Activated CD8-positive, alpha-beta memory T cell treated with anti-CD3 and anti-CD28 coated beads, Interleukin-2, amount 50 U/mL, for 24 hours (primary cell): Measurements from ENCODE around the gene COL4A2.
"Not testable (repeated sequence)": the region's sequence is repeated elsewhere in the genome, so short reads cannot be mapped to it uniquely, and the experiment has no call there.

Experiments
- DNase-seq: peaks from one replicate; pipeline ENCODE4 v3.0.0-alpha.2; 2020; ENCODE audit errors: extremely low read depth

The COL4A2 gene

GRCh38 chr13:110517505-110518225 lies 210.6 kb downstream of the COL4A2 start:
- DNase-seq: no peak

GRCh38 chr13:110518226-110518525 lies 211.1 kb downstream of the COL4A2 start:
- DNase-seq: no peak

DNA sequence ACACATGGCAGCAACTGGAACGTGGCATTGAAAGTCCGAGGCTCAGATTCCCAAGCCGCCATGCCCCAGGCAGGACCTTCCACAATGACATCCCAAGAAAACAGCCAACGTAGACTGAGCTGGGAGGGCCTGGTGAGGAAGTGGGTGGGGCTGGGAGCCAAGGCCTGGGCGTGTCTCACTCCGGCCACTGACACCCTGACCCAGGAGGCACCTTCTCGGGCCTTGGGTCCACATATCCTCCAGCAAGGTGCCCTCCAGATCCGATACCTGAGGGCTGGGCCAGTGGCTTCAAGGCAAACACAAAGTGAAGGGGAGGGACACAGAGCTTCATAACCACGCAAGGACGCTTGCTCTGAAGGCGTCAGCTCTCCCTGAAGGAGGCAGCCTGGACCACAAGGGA lies 211.5 kb downstream of the COL4A2 start:
- no peak for DNase-seq

DNA sequence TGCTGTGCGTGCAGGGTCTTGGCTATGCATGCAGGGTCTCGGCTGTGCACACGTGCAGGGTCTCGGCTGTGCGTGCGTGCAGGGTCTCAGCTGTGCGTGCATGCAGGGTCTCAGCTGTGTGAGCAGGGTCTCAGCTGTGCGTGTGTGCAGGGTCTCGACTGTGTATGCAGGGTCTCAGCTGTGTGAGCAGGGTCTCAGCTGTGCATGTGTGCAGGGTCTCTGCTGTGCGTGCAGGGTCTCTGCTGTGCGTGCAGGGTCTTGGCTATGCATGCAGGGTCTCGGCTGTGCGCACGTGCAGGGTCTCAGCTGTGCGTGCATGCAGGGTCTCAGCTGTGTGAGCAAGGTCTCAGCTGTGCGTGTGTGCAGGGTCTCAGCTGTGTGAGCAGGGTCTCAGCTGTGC lies 212.0 kb downstream of the COL4A2 start:
- no peak for DNase-seq

DNA sequence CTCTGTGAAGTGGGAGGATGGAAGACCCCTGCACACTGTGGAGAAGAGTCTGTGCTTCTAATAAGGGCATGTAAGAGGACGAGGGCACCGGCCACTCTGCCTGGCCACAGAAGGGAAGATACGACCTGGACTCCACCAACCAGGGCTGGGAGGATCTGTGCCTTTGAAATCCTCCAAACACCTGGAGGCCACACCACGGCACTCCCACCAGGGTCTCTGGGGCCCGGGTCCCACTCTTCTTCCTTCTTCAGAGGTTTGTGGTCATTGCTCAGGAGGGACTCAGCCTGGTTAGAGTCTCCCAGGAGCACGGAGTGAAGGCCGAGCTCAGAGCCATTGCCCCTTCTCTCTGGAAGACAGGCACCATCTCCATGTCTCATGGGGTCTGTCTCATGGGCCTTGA lies 212.4 kb downstream of the COL4A2 start:
- no peak for DNase-seq

- no peak for DNase-seq
Measured at GRCh38 chr13:110520431-110521295, 213.6 kb downstream of the COL4A2 start.

DNA sequence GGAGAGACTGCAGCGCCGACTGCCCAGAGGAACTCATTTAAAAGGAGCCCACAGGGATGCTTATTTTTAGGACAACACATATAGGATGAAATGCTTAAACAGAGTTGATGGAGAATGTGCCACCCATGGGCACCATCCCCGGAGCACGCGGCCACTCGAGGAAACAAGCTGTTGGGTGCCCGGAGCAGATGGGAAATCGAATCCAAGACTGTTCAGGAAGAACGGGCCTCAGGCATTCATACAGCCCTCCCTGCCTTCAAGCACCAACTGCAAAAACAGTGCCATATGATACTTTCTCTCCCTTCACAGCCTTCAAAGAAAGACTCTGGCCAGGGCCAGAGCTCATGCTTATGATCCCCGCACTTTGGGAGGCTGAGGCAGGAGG lies 214.2 kb downstream of the COL4A2 start:
- no peak for DNase-seq

GRCh38 chr13:110521946-110522345 lies 214.9 kb downstream of the COL4A2 start:
- DNase-seq: no peak

GRCh38 chr13:110522721-110523120 lies 215.6 kb downstream of the COL4A2 start:
- no peak for DNase-seq

DNA sequence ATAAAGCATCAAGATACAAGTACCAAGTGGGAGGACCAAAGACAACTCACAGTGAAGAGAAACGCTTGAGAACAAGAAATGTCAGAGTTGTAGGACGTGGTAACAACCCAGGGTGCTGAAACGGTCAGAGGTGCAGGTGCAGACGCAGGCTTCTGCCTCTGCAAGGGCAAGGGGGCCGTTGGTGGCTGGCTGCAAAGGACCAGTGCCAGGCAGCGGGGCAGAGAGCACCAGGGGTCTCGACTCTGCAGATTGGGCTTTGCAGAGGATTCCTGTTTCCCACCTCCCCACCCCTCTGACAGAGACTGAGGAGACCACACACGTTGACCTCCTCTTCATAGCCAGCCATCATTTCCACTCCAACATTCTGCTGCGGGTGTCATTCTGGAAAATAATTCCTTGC lies 216.1 kb downstream of the COL4A2 start:
- no peak for DNase-seq

- no peak for DNase-seq
Measured at GRCh38 chr13:110523838-110524540, 216.9 kb downstream of the COL4A2 start.

- no peak for DNase-seq
Measured at GRCh38 chr13:110524541-110525257, 217.6 kb downstream of the COL4A2 start.

- DNase-seq: no peak
Measured at GRCh38 chr13:110525328-110526319, 218.5 kb downstream of the COL4A2 start.

- DNase-seq: no peak
Measured at GRCh38 chr13:110528371-110528770, 221.3 kb downstream of the COL4A2 start.

DNA sequence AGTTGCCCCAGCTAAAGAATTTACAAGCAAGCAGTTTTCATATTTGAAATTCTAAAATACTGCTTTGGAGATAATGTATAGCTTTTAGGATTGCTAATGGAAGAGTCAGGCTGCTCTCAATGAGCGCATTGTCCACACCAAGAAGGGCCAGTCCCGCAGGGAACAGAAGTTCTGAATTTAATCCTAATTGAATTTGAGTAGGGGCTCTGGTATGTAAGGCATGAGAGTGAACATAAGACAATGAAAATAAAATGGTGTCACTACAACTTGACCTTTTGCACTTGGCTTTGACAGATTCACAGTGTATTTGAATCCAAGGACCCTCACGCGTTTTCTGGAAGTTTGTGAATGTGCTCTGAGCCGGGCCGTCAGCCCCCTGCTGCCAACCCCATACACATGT lies 221.8 kb downstream of the COL4A2 start:
- no peak for DNase-seq

GRCh38 chr13:110529522-110530311 lies 222.6 kb downstream of the COL4A2 start:
- no peak for DNase-seq

GRCh38 chr13:110531100-110531499 lies 224.0 kb downstream of the COL4A2 start:
- no peak for DNase-seq

GRCh38 chr13:110531671-110532083 lies 224.6 kb downstream of the COL4A2 start:
- no peak for DNase-seq

- not testable (repeated sequence) for DNase-seq
Measured at GRCh38 chr13:110532258-110532657, 225.2 kb downstream of the COL4A2 start.
